RPMI7951 (cell line): Measurements from ENCODE around the gene CA10. TPM values are rescaled to one million over a fixed set of nuclear protein-coding genes. Genes with fewer than 3 reads are reported as not detected.

Source experiments
- DNase-seq: peaks from one replicate; pipeline ENCODE4 v3.0.0-alpha.2; 2012; ENCODE audit warnings: low read depth
- total RNA-seq: library from RNA; depleted of rRNA; stranded (reverse); fragments of >200 nt; shearing (Covaris generic); gene quantifications from 2 replicates; pipeline ENCODE4 v1.2.3, GENCODE V29; 2014

Gene CA10
- total RNA-seq, 1 experiment from 2014 or later, result not detected

DNA sequence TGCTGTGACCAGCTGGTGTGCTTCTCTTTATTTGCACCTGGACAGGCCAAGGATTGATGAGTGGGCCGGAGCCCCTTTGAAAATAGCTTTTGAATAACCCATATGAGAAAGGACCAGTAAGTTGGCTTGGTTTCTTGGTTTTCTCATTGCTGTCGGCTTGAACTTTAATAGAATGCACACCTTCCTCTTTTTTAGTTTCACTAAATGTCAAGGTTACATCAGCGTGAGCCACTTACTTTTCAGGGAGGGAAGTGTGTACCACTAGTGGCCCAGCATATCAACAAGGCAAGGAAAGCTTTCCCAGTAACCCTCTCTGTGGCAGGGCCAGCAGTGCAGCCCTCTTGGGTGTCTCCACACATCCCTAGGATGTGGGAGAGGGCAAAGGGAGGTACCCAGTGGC lies 433.3 kb downstream of the CA10 start:
- DNase-seq, result no peak

DNA sequence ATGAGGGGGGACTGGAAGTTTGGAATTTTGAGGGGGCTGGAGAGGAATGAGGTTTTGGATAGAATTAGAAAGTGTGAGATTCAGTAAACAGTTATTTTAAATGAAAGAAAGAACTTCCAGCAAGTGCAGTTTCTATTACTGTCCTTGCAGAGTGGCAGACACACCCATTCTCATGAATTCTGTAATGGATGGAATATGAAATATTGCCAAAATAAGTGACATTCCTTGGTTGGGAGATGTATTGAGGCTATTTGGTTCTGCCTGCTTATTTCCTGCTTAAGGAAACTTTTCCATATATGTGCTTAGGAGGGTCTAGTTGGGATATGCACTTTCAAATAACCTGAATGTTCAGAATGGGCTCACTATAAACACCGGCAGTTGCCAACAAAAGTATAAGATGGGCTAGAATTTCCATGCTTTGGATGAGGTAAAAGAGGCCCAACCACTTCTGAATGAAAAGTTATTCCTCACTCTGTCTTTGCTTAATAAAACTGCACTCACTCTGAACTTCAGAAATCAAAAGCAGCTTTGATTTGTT lies 434.4 kb downstream of the CA10 start:
- DNase-seq, result no peak

DNA sequence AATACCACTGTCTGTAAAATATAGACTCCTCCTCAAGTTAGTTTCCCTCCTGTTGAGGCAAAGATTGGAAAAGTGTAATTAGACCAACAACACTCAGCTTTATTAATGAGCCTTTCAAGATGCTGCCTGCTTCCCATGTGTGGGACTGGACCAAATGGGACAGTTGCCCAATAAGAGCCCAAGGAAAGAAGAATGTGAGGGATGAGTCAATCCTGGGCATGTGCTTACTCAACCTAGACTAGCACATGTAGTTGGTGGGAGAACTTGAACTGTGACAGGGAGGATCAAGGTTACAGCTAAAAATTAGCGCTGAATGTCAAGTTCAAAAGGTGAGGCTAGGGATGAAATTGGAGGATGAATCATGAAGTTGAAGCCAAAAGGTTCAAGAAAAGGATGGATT lies 435.5 kb downstream of the CA10 start:
- DNase-seq, result no peak

GRCh38 chr17:51721730-51722129 lies 436.8 kb downstream of the CA10 start:
- no peak for DNase-seq

DNA sequence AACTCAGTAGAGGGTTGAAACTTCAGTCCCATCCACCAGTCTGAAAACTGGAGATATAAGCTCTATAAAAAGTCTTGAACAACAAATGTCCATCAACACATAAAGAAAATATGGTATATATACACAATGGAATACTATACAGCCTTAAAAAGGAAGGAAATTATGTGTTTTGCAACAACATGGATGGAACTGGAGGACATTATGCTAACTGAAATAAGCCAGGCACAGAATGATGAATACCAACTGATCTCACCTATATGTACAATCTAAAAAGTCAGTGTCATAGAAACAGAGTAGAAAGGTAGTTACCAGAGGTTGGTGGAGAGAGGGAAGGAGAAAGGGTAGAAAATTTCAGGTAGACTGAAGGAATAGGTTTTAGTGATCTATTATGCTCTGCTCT lies 438.1 kb downstream of the CA10 start:
- DNase-seq, result no peak

GRCh38 chr17:51718983-51719382 lies 439.5 kb downstream of the CA10 start:
- no peak for DNase-seq

- no peak for DNase-seq
Observed at GRCh38 chr17:51711581-51711980, 446.9 kb downstream of the CA10 start.

- DNase-seq, result no peak
Observed at GRCh38 chr17:51710634-51710979, 447.9 kb downstream of the CA10 start.

DNA sequence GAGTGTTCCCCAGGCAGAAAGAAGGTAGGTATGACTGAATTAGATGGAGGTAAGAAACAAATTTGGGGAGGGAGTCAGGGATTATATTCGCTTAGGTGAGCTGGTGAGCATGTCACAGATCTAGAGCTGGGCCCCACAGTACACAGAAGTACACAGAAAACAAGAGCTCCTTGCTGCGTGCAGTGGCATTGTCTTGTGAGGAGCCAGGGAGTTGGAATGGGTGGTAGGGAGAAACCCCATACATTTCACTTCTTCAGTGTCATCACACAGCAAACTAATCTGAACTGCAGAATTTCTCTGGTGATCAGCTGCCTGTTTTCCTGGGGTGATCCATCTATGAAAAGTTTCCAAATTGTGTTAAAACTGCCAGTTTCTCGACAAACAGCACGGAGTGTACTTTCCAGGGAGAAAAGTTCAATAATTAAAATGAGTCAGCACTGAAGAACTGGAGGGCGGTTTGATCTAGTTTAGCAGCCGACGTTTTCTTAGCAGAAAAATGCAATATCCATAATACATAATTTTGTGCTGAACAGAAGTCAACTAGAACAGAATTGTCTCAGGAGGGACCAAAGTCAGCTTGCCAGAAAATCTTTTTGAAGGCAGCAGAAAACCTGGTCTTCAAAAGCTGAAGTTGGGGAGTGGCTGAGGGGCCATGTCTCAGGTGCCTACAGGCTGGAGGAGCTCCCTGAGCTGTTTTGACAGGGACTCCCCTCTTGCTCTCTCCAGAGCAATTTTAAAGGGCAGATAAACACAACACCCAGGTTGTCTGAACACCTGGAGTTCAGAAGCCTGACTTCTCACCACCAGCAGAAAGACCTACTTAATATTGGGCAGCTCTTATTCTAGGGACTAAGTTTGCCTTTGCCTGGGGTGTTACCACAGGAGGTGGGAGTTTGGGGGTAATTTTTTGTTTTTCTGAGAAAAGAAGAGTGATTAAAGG lies 448.6 kb downstream of the CA10 start:
- DNase-seq, result no peak

DNA sequence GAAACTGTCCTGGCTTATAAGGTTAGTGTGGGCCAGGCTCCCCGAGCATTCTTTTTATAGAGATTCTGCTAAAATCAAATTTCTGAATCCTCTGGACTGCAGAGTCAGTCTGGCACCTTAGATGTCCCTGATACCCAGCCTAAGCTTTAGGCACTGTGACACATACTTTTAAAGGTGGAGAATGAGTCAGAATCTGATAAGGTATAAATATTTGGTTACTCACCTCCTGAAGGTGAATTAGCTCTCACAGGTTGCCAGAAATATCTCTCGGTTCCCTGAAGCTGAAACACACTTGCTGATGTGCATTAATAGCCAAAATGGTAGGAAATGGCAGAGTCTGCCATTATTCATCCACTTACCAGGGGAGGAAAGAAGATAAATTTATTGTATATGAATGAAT lies 451.3 kb downstream of the CA10 start:
- no peak for DNase-seq

- no peak for DNase-seq
Observed at GRCh38 chr17:51706093-51706492, 452.4 kb downstream of the CA10 start.

DNA sequence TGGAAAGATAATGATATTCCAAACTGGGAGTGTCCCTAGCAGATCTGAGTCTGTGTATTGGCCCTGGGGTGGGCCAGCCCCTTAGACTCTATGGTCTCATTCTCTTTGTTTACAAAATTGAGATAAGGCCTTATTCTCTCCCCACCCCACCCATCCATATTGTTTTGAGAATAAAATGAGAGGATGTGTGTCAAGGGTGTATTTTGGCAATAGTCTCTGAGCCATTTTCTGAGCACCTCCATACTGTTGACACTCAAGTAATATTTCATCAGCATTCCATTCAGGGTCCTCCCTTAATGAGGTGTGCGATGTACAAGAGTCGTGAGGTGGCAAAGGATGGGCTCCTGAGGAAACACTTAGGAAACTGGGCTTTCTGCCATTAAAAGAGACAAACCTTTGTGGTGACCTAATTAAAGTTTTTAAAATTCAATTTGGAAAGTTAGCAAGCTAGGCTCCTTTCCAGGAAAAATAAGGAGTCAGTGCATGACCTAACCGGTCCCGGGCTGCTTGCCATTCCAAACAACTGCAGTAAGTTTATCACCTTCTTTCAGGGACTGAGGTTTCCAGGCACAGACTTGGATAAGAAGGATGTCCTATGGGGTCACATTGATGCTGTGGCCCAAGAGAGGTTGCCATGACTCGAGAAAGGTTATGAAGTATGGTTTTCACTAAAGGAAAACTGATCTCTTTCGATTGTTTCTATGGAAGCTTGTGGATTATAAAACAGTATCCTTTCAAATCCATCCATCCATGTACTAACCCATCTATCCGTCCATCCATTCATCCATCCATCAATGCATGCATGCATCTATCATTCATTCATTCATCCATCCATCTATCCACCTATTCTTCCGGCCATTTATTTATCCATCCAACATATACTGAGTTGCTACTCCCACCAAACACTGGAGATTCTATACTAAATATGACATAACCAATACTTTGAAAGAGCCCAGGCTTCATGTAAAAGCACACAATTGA lies 454.9 kb downstream of the CA10 start:
- DNase-seq, result peak; percentile 2

- no peak for DNase-seq
Observed at GRCh38 chr17:51702963-51703360, 455.6 kb downstream of the CA10 start.

DNA sequence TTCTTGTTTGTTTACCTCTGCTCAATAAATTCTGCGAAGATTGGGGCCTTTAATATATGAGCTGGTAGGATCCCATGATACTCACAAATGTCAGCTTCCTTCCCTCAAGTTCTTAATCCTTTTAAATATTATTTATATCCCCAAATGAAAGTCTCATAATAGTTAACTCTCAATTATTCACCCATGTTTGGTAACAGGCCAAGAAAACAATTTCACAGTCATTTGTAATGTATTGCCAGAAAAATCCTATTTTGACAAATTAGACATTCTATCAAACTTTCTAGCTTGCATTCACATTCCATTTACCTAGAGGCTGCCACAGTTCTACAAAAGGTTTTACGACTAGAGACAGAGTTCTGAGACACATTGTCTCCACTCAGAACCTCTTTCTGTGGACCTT lies 457.0 kb downstream of the CA10 start:
- no peak for DNase-seq

GRCh38 chr17:51700011-51700760 lies 458.3 kb downstream of the CA10 start:
- DNase-seq, result no peak

DNA sequence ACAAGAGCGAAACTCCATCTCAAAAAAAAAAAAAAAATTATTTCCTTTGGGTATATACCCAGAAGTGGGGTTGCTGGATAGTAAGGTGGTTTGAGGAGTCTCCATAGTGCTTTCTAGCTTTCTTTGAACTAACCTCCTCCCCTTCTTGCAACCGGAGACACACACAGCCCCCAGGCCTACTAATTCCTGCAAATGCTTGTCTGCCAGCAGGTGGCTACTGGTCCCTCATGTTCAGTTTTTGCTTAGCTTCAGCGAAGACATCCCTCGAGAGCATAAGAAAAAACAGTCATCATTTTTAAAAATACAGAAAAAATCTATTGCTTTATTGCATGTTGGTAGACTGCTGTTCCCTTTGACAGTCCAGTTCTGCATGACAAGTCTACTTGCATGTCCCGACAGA lies 459.2 kb downstream of the CA10 start:
- DNase-seq, result no peak

GRCh38 chr17:51692917-51693316 lies 465.6 kb downstream of the CA10 start:
- DNase-seq, result no peak

DNA sequence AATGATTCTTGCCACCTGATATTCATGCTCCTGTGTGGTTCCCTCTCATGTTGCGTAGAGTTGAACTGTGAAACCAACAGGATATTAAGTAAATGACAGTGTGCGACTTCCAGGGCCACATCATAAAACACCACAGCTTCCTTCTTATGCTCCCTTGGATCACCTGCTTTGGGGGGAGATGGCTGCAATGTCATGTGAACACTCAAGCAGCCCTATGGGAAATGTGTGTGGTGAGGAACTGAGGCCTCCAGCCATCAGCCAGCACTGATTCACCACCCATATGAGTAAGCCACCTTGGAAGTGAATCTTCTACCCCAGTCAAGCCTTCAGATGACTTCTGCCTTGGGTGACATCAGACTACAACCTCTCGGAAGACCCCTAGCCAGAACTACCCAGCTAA lies 470.6 kb downstream of the CA10 start:
- no peak for DNase-seq

DNA sequence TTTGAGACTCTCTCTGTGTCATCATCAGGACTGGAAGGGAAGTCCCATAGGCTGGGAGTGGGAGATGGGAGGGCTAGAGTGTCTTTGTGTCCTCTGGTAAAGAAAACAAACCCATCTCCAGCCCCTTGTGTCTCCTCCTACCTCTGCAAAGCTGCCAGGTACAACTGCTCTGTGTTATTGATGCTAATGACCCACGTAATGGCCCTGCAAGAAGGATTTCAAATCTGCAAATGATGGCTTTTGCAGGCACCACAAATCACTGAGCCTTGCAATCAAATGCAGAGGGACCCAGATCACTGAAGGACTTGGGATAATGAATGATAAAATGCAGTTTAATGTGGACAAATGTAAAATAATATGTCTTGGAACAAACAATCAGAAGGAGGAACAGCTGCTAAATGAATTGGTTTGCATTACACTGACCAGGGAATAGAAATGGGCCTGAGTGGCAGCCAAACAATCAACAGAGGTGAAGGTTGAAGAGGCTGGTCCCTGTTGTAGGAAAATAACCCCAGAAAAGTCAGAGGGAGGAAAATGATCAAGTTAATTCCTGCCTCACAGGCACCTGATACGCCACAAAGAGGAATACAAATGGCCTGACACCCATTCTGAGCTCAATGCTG lies 473.1 kb downstream of the CA10 start:
- DNase-seq, result no peak

DNA sequence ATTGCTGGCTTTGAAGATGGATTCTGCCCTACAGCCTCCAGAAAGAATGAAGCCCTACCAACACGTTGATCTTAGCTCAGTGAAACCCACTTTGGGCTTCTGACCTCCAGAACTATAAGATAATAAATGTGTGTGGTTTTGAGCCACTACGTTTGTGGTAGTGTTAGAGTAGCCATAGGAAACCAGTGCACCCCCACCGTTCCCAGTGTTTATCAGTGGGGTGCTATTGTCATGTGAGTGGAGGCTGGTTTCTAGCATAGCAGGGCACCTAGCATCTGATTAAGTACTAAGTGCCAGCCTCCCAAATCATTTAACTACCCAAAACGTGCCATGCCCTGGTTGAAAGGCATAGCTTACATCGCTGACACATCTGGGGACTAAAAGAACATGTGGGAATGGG lies 474.3 kb downstream of the CA10 start:
- no peak for DNase-seq

- no peak for DNase-seq
Observed at GRCh38 chr17:51683291-51683690, 475.2 kb downstream of the CA10 start.
